ENCODE results near the gene PRR11.
"Not testable (repeated sequence)": the region's sequence is repeated elsewhere in the genome, so short reads cannot be mapped to it uniquely, and the experiment has no call there.

GRCh38 chr17:59138339-59138738 is 17.2 kb upstream of the PRR11 start:
- TF ChIP-seq CTCF (conservative IDR thresholded peaks at IDR 0.05; ENCODE audit: low read depth, low read length); EZH2 (IDR thresholded peaks at IDR 0.05; ENCODE audit: low read length, unreplicated experiment): not testable (repeated sequence)

All from PC-3 (cell line).